Measurements from ENCODE around the gene PLXNA4.

Gene PLXNA4

GRCh38 chr7:132531562-132531961 is 44.7 kb downstream of the PLXNA4 start:
- no peak for DNase-seq

GRCh38 chr7:132528695-132529094 is 47.6 kb downstream of the PLXNA4 start:
- no peak for DNase-seq

DNA sequence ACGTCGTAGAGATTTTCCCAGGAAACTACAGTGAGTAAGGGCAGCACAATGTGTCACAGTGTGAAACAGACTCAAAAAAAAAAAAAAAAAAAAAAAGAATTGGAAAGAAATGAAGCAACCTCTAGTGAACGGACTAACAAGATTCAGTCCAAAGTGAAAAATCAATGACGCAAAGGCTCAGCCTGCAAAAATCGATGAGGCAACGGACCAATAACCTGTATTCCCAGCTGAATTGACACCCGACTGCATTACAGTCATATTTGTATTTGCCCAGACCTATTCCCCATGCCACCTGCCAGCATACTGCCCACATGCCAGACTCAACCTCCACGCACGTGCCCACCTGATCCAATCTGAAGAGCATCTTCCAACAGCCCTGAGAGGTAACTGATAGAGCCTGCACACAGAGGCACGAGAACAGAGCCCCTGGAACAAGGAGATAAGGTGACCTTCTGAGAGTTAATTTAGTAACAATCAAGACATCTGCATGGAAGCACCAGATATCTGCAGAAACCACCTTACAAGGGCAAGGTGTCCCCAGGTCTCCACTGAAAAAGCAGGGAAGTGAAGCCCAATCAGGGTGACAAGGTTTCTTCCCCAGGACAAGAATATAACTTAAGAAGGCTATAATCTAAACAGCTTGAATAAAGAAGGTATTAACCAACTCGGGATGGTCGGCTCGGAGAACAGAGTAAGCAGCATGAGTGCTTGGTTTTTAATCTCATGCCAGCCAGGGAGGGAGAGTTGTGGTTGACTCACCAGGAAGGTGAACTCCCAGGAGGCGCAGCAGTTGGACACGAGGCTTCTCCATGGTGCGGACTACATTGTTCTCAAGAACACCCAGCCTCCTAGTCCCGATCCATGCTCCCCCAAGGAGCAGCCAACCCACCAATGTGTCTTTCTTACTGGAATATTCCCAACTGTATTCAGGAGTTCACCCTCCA is 48.5 kb downstream of the PLXNA4 start:
- no peak for DNase-seq

DNA sequence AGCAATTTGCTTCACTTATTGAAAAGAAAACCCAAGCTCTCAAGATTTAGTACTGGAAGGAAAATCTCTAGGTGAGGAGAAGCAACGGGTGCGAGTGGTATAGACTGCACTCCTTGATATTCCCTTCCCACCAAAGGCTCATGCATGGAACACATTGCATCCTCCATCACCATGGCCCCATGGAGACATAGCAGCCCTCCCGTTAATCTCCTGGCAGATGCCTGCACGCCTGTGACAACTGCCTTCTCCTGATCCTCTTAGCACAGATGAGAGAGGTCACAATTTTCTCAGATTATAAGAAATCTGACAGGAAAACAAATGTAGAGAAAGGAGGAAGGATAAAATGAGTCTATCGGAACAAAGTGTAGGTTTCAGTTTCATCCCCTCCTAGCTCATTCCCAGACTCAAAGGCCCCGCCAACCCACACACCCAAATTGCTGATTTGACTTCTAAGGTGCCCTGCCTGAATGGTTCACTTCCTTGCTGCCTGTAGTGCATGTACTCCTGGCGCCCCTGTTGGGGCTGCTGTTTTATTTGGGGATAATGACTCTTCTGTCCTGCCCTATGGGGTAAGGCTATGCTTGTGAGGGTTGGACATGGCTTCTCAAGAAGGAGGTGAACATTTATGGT is 50.0 kb downstream of the PLXNA4 start:
- DNase-seq = no peak

DNA sequence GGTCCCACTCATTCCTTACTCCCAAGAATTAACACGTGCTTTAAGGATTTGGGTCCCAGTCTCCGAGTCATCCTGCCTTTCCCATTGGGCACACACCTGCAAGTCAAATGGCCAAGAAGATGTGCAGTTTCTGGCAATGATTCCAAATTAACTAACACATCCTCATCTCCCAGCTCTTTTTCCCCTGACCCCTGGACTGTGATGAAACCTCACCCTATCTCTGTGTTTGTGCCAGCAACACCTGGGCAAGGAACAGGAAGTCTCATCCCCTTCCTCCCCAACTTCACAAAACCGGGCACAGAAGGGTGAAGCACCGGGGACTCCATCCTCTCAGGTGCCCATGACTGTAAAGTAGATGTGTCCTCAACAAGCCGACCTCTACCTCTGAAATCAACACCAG is 54.8 kb downstream of the PLXNA4 start:
- no peak for DNase-seq

DNA sequence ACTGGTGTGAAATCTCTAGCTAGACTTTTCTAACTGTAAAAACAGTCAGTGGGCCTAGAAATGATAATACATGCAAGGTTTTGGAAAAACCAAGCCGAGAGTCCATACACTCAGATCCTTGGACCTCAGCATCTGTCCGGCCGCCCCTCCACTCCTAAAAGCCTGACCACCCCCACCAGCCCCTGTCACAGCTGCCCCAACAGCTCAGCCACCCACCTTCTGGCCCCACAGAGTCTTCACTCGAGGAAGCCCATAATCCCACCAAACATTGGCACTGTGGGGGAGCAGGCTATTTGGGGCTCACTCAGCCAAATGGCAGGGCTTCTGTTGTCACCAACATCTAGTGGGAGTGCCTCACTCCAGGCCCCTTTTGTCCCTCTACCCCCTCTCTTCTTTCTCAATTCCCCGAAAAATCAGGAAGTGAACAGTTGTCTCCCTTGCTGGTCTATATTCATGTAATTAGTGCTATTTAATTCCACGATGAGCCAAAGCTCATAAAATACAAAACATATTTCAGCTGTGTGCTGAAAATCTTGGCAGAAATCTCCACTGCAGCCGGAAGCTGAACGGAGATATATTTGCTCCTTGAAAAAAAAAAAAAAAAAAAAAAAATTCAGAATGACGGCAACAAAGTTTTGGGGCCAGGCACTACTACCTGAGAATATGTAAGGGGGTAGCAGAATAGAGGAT is 55.5 kb downstream of the PLXNA4 start:
- DNase-seq = no peak

GRCh38 chr7:132519936-132520335 is 56.3 kb downstream of the PLXNA4 start:
- DNase-seq = no peak

DNA sequence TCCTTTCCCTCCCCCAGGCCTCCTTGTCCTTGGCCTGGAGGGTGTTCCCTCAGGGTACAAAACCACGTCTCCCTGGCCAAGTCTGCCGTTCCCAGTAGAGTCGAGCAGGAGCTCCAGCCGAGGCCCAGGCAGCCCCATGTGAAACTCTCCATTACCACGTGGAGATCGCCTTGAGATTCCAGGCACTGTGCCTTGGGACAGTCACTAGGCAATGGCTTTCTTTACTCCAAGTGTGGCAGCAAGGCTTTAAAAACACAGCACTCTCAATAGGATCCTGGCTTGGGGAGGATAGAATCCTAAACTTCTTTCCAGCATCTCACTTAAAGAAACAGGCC is 57.5 kb downstream of the PLXNA4 start:
- no peak for DNase-seq

GRCh38 chr7:132518102-132518838 is 58.0 kb downstream of the PLXNA4 start:
- no peak for DNase-seq

- DNase-seq = no peak
Observed at GRCh38 chr7:132516042-132516840, 60.0 kb downstream of the PLXNA4 start.

DNA sequence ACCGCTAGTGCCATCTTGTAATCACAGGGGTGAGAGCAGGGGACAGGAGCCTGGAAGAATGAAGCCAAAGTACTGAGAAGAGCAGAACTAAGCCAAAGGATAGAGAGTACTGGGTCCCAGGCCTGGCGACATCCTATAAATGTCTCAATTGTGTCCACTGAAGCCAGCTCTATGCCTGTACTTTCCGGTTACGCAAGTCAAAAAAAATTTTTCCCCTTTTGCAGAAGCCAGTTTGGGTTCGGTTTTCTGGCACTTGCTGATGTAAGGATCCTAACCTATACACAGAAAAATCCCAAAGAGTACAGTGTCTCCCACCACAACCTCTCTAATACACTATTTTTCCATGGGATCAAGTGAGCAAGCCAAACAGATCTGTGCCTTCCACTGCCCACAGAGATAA is 61.1 kb downstream of the PLXNA4 start:
- no peak for DNase-seq

- no peak for DNase-seq
Observed at GRCh38 chr7:132514430-132514829, 61.8 kb downstream of the PLXNA4 start.

DNA sequence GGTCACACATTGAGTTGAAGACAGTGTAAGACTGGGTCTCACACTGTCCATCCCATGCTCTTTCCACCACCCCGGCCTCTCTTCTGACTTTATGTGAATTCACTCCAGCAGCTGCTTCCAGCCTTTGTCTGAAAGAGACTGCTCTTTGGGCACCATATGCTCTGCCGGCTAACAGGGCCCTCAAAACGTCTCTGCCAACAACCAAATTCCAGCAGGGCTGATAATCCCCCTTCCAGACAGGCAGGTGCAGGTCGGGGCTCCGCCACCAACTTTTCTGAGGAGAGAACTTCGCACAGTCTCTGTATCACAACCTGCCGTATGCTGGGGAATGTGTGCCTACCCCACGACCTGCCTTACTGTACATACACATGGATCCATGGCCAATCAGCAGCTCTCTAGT is 64.3 kb downstream of the PLXNA4 start:
- no peak for DNase-seq

DNA sequence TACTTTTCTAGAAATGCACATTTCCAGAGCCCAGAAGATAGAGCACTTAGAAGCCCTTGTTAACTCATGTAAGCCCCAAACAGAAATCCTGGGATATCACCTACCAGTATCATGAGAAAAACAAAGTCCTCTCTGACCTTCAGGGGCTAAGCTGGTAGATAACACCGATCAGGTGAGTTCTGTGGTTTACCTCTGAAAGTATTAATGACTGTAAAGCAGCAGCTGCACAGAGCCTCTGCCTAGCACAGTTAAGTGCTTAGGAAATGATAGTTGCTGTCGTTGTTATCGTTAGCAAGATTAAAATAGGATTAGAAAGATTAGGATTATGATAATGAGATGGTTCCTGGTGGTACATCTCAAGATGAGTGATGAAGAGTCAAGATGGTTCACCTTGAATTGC is 64.9 kb downstream of the PLXNA4 start:
- no peak for DNase-seq

DNA sequence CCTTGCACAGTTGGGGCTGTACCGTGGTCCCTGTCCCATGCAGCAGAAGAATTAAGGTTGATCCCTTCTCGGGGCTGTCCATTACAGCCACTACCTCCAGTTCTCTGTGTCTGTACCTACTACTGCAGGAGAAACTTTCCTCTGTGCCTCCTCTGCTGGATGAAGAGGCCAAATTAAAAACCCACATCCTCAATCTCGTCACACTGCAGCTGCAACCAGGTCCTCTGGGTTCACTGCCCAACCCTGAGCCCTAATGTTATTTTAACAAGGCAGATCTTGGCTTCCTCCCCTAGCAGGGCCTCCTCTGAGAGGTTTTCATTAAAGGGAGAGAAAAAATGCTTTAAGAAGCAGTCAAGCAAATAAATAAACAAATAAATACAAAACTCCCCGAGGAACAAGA is 66.6 kb downstream of the PLXNA4 start:
- DNase-seq = no peak

GRCh38 chr7:132508724-132509353 is 67.4 kb downstream of the PLXNA4 start:
- no peak for DNase-seq

DNA sequence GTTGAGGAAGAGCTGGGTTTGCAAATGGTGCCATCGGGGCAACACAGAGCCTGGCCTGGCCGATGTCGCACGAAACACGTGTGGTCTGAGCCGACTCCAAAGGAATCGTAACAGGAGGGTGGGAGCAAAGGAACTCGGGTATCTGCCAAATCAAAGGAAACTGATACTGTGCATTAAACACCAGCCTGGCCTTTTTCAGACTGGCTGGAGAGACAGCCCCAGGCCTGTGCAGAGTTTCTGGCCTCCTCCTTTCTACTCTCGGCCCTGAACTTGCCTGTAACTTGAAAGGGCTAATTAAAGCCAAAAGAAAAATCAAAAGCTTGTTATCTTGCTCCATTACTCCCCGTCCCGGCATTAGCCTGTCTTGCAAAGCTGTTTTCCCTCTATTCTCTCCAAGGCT is 71.4 kb downstream of the PLXNA4 start:
- no peak for DNase-seq

GRCh38 chr7:132504071-132504470 is 72.2 kb downstream of the PLXNA4 start:
- DNase-seq = no peak

DNA sequence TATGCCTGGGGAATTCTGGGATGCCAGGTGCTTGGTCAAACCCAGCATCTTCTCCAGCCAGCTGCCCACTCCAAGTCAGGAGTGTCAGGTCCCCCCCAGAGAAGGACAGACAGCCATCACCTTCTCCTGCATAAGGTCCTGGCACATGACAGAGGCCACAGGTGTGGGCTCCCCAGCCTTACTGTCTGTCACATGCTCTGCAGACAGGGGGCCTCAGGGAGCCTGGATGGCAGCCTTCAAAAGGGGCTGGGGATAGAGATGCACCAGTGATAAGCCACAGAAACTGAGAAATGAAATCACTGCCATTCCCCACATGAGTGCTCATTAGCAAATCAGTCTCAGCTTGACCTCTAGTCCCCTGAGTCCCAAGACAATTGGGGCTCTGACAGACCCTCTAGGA is 72.9 kb downstream of the PLXNA4 start:
- no peak for DNase-seq

GRCh38 chr7:132501956-132502355 is 74.3 kb downstream of the PLXNA4 start:
- DNase-seq = no peak

DNA sequence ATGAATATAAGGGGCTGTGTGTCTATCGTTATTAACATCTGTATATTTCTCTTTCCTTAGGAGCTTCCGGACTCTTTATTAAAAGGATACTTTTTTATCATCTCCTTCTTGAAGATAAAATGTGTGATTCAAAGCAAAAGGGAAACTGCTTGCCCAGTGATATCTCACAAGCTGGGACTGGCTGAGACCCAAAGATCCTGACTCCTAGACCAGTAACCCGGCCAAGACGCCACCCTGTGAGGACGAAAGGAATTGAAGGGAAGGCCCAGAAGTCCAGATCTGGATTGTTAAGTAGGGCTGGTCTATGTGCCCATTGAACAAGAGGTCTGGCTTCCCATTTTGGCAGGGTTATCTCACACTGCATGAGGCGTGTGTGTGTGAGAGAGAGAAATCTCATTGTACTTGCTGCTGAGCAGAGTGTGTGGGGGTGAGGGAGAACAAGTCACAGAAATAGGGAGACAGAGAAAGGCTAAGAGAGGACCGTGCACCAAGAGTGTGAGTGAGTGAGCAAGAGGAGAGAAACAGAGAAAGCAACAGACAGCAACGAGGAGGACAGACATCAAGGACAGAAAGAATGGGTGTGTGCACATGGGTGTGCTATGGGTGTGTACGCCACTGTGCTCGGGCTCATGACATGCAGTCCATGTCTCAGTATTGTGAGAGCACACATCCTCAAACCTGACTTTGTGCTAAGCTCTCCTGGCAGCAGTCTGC is 75.4 kb downstream of the PLXNA4 start:
- no peak for DNase-seq

Data from stimulated activated CD4-positive, alpha-beta T cell treated with anti-CD3 and anti-CD28 coated beads, Interleukin-12 subunit alpha, Interleukin-12 subunit beta, amount 100 ng/mL, for 4 hours (primary cell).